ENCODE results near the gene TRIO. TPM values are rescaled to one million over a fixed set of nuclear protein-coding genes. Genes with fewer than 3 reads are reported as not detected.

The TRIO gene
- total and polyA plus RNA-seq, 4 donors, result 23.8 to 243 (median 110) TPM

DNA sequence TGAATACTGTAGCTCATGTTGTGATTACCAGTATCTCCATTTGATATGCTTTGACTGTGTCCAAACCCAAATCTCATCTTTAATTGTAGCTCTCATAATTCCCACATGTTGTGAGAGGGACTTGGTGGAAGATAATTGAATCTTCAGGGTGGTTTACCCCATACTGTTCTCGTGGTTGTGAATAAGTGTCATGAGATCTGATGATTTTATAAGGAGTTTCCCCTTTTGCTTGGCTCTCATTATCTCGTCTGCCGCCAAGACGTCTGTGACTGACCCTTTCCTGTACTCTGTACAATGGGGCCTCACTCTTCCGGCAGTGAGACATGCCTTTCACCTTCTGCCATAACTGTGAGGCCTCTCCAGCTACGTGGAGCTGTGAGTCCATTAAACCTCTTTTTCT lies 59.3 kb downstream of the TRIO start:
- no peaks in the 10 kb centered on the region for H3K36me3 ChIP-seq (ENCODE audit: control insufficient read depth in 4 of 4, insufficient read depth in 4 of 4, low read length in 4 of 4)
- no peak overlapping the region for H3K9ac ChIP-seq (ENCODE audit: insufficient read depth in 1 of 2, low read length in 2 of 2)
- no peak for DNase-seq
- H3K27ac ChIP-seq (ENCODE audit: low read depth in 1 of 2, low read length in 1 of 2), result peak overlapping the region in 1 of 2 donors; percentile 28
- H3K4me1 ChIP-seq (ENCODE audit: control insufficient read depth in 5 of 5, insufficient read depth in 5 of 5, low read length in 5 of 5), result peaks cover 0 to 24% (median 14%) of the 10 kb centered on the region in 5 donors
- no peak overlapping the region for H3K4me3 ChIP-seq
- no peak for TF ChIP-seq CTCF (IDR thresholded peaks at IDR 0.05; ENCODE audit: control extremely low read depth, extremely low read depth)
- no peaks in the 10 kb centered on the region for H3K9me3 ChIP-seq (ENCODE audit: control insufficient read depth in 4 of 4, insufficient read depth in 3 of 4, low read length in 3 of 4)
- no peaks in the 10 kb centered on the region for H3K27me3 ChIP-seq (ENCODE audit: control insufficient read depth in 3 of 3, insufficient read depth in 3 of 3, low read length in 2 of 3)
- ATAC-seq (ENCODE audit: insufficient read depth, low FRiP score), result no peak
- WGBS, 2 donors, result 15 to 46% methylated on average over 6 of the region's 6 CpGs

DNA sequence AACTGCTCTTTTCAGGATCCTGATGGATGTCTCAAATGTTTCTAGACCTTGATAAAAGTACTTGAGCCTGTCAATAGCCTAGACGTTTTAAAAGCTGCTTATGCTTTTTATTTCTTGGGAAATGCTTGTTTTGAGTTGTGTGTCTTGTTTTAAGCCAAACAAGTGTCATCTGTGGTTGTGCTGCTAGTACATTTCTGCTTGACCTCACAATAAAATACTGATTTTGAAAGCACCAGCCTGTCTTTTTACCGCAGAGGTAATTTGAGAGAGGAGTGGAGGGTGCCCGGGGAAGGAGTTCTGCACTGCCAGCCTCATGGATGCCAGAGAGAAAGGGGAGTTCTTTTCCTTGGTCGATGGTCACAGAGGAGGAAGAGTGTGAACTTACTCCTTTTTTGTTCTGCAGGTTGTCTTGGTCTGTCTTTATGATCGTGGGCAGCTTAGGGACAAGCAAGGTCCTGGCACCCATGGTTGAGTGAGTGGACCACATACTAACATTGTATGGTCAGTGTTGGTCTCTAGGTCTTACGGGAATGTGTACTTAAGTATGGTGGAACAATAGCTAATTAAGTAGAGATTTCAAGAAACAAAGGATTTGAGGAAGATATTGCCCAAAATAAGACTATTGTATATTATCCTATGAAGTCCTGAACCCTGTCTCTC lies 61.0 kb downstream of the TRIO start:
- Histone ChIP-seq H3K36me3 (ENCODE audit: control insufficient read depth in 4 of 4, insufficient read depth in 4 of 4, low read length in 4 of 4) (no peaks in the 10 kb centered on the region), H3K4me3 (no peak overlapping the region), H3K4me1 (ENCODE audit: control insufficient read depth in 5 of 5, insufficient read depth in 5 of 5, low read length in 5 of 5) (peaks cover 0 to 28% (median 23%) of the 10 kb centered on the region in 5 donors), H3K27ac (ENCODE audit: low read depth in 1 of 2, low read length in 1 of 2) (peak overlapping the region; percentile 4 to 46), H3K9me3 (ENCODE audit: control insufficient read depth in 4 of 4, insufficient read depth in 3 of 4, low read length in 3 of 4) (no peaks in the 10 kb centered on the region), H3K27me3 (ENCODE audit: control insufficient read depth in 3 of 3, insufficient read depth in 3 of 3, low read length in 2 of 3) (no peaks in the 10 kb centered on the region), H3K9ac (ENCODE audit: insufficient read depth in 1 of 2, low read length in 2 of 2) (no peak overlapping the region)
- DNase-seq, result no peak
- WGBS, 2 donors, result 64 to 73% methylated on average over 6 of the region's 6 CpGs
- no peak for TF ChIP-seq CTCF (IDR thresholded peaks at IDR 0.05; ENCODE audit: control extremely low read depth, extremely low read depth)
- no peak for ATAC-seq (ENCODE audit: insufficient read depth, low FRiP score)

- Histone ChIP-seq H3K27ac (ENCODE audit: low read depth in 1 of 2, low read length in 1 of 2) (peak overlapping the region; percentile 46 to 90), H3K9ac (ENCODE audit: insufficient read depth in 1 of 2, low read length in 2 of 2) (no peak overlapping the region)
- ATAC-seq (ENCODE audit: insufficient read depth, low FRiP score), result peak; percentile 36
These were observed 61.7 kb downstream of the TRIO start for GRCh38 chr5:14204785-14205321.

More at GRCh38 chr5:14204785-14205321, 61.7 kb downstream of the TRIO start:
- peaks cover 0 to 30% (median 24%) of the 10 kb centered on the region in 5 donors for H3K4me1 ChIP-seq (ENCODE audit: control insufficient read depth in 5 of 5, insufficient read depth in 5 of 5, low read length in 5 of 5)
- H3K36me3 ChIP-seq (ENCODE audit: control insufficient read depth in 4 of 4, insufficient read depth in 4 of 4, low read length in 4 of 4), result no peaks in the 10 kb centered on the region
- WGBS, 2 donors, result 6 to 11% methylated on average over 9 of the region's 9 CpGs
- H3K27me3 ChIP-seq (ENCODE audit: control insufficient read depth in 3 of 3, insufficient read depth in 3 of 3, low read length in 2 of 3), result no peaks in the 10 kb centered on the region
- no peak for TF ChIP-seq CTCF (IDR thresholded peaks at IDR 0.05; ENCODE audit: control extremely low read depth, extremely low read depth)
- DNase-seq, result peak; percentile 47 to 81 (median 58)
- no peaks in the 10 kb centered on the region for H3K9me3 ChIP-seq (ENCODE audit: control insufficient read depth in 4 of 4, insufficient read depth in 3 of 4, low read length in 3 of 4)
- H3K4me3 ChIP-seq, result no peak overlapping the region

Measured in lung (tissue), 12 donors.